Mesendoderm (in vitro differentiated cells): ENCODE results near the gene TSPAN7.

Experiments used
- DNase-seq: peaks from one replicate; pipeline ENCODE4 v3.0.0; 2013
- H2AK5ac ChIP-seq: 2 replicates; pipeline ENCODE4 v1.6.1; 2013; ENCODE audit warnings: low read length, inconsistent platforms
- H2BK120ac ChIP-seq: 2 replicates; pipeline ENCODE4 v1.6.1; 2013; ENCODE audit warnings: low read depth, mild to moderate bottlenecking, low read length, moderate library complexity, mixed read lengths
- H2BK15ac ChIP-seq: replicated peaks from 2 replicates; pipeline ENCODE4 v1.6.1; 2013; ENCODE audit warnings: low read depth, mild to moderate bottlenecking, moderate library complexity
- H2BK5ac ChIP-seq: 2 replicates; pipeline ENCODE4 v1.6.1; 2013; ENCODE audit warnings: low read length, inconsistent platforms
- H3K18ac ChIP-seq: 2 replicates; pipeline ENCODE4 v1.6.1; 2013; ENCODE audit warnings: mild to moderate bottlenecking, low read length, mixed read lengths
- H3K23ac ChIP-seq: one replicate; pipeline ENCODE4 v1.6.1; 2013; ENCODE audit warnings: low read length
- H3K27ac ChIP-seq: 2 replicates; pipeline ENCODE4 v1.5.1; 2013; ENCODE audit warnings: low read depth, mild to moderate bottlenecking, inconsistent platforms, low read length, moderate library complexity
- H3K27me3 ChIP-seq: 2 replicates; pipeline ENCODE4 v1.6.1; 2013; ENCODE audit warnings: low read length, control low read depth, mild to moderate bottlenecking, inconsistent platforms; ENCODE audit not compliant: insufficient read depth, poor library complexity
- H3K36me3 ChIP-seq: 2 replicates; pipeline ENCODE4 v1.6.1; 2013; ENCODE audit warnings: low read length, inconsistent platforms; ENCODE audit not compliant: control insufficient read depth, insufficient read depth
- H3K4ac ChIP-seq: one replicate; pipeline ENCODE4 v1.6.1; 2013; ENCODE audit warnings: low read depth, mild to moderate bottlenecking, low read length, moderate library complexity
- H3K4me1 ChIP-seq: 2 replicates; pipeline ENCODE4 v1.6.1; 2013; ENCODE audit warnings: low read depth, low read length, inconsistent platforms; ENCODE audit not compliant: control insufficient read depth
- H3K4me2 ChIP-seq: 2 replicates; pipeline ENCODE4 v1.6.1; 2013; ENCODE audit warnings: low read length
- H3K4me3 ChIP-seq: 2 replicates; pipeline ENCODE4 v1.5.1; 2013; ENCODE audit warnings: mild to moderate bottlenecking, low read length
- H3K56ac ChIP-seq: one replicate; pipeline ENCODE4 v1.6.1; 2013; ENCODE audit warnings: low read length
- H3K79me1 ChIP-seq: 2 replicates; pipeline ENCODE4 v1.6.1; 2013; ENCODE audit warnings: low read length, inconsistent platforms
- H3K79me2 ChIP-seq: 2 replicates; pipeline ENCODE4 v1.6.1; 2013; ENCODE audit warnings: mild to moderate bottlenecking, low read length; ENCODE audit not compliant: control insufficient read depth, insufficient read depth
- H3K9ac ChIP-seq: 2 replicates; pipeline ENCODE4 v1.6.1; 2013; ENCODE audit warnings: low read length, inconsistent platforms
- H4K5ac ChIP-seq: one replicate; pipeline ENCODE4 v1.6.1; 2013; ENCODE audit warnings: low read length
- H4K8ac ChIP-seq: one replicate; pipeline ENCODE4 v1.6.1; 2013; ENCODE audit warnings: low read depth, mild to moderate bottlenecking, control low read depth, low read length, moderate library complexity
- WGBS: extraction: QIAGEN DNeasy Blood & Tissue Kit; methylation state at CpG from one replicate; pipeline ENCODE4 v1.1.7; 2013; ENCODE audit warnings: low lambda C conversion rate, missing lambda C conversion rate; ENCODE audit not compliant: insufficient coverage; ENCODE audit errors: extremely low coverage; 5-methylcytosine and 5-hydroxymethylcytosine counted together

Gene TSPAN7

GRCh38 chrX:38651625-38652601, 90.6 kb downstream of the TSPAN7 start:
- no CpG with 5 or more reads among the region's 2 CpGs for WGBS
- H3K9ac ChIP-seq, result no peak overlapping the region
- H2BK5ac ChIP-seq, result no peak overlapping the region
- H4K8ac ChIP-seq, result no peak overlapping the region
- H3K27ac ChIP-seq, result no peak overlapping the region
- no peak overlapping the region for H2BK120ac ChIP-seq
- DNase-seq, result no peak
- H3K4me2 ChIP-seq, result no peak overlapping the region
- no peaks in the 10 kb centered on the region for H3K27me3 ChIP-seq
- no peaks in the 10 kb centered on the region for H3K36me3 ChIP-seq
- no peaks in the 10 kb centered on the region for H3K4me1 ChIP-seq
- no peak overlapping the region for H3K18ac ChIP-seq
- no peak overlapping the region for H3K4me3 ChIP-seq
- H3K56ac ChIP-seq, result no peak overlapping the region
- H3K79me2 ChIP-seq, result no peaks in the 10 kb centered on the region
- no peak overlapping the region for H2BK15ac ChIP-seq
- no peak overlapping the region for H3K23ac ChIP-seq
- no peak overlapping the region for H3K4ac ChIP-seq
- no peak overlapping the region for H4K5ac ChIP-seq
- H2AK5ac ChIP-seq, result no peak overlapping the region
- H3K79me1 ChIP-seq, result no peaks in the 10 kb centered on the region

GRCh38 chrX:38652934-38653442, 91.6 kb downstream of the TSPAN7 start:
- no peaks in the 10 kb centered on the region for H3K36me3 ChIP-seq
- H2BK120ac ChIP-seq, result no peak overlapping the region
- no peak overlapping the region for H3K4me3 ChIP-seq
- H3K56ac ChIP-seq, result no peak overlapping the region
- H2AK5ac ChIP-seq, result no peak overlapping the region
- no peak overlapping the region for H3K9ac ChIP-seq
- H3K4me1 ChIP-seq, result no peaks in the 10 kb centered on the region
- H3K27ac ChIP-seq, result no peak overlapping the region
- H3K79me1 ChIP-seq, result no peaks in the 10 kb centered on the region
- no peak overlapping the region for H2BK15ac ChIP-seq
- H3K4ac ChIP-seq, result no peak overlapping the region
- no peak overlapping the region for H3K23ac ChIP-seq
- no peak overlapping the region for H4K5ac ChIP-seq
- DNase-seq, result no peak
- no peak overlapping the region for H3K4me2 ChIP-seq
- H2BK5ac ChIP-seq, result no peak overlapping the region
- no peaks in the 10 kb centered on the region for H3K79me2 ChIP-seq
- H3K18ac ChIP-seq, result no peak overlapping the region
- no CpG with 5 or more reads among the region's 13 CpGs for WGBS
- no peak overlapping the region for H4K8ac ChIP-seq
- no peaks in the 10 kb centered on the region for H3K27me3 ChIP-seq

- H2BK120ac ChIP-seq, result no peak overlapping the region
- no peaks in the 10 kb centered on the region for H3K36me3 ChIP-seq
- no CpG with 5 or more reads among the region's 1 CpG for WGBS
- DNase-seq, result peak; percentile 50
- H3K4ac ChIP-seq, result no peak overlapping the region
- no peaks in the 10 kb centered on the region for H3K27me3 ChIP-seq
- H3K9ac ChIP-seq, result no peak overlapping the region
- no peak overlapping the region for H2BK15ac ChIP-seq
- no peak overlapping the region for H3K56ac ChIP-seq
- H3K18ac ChIP-seq, result no peak overlapping the region
- no peak overlapping the region for H4K8ac ChIP-seq
- no peaks in the 10 kb centered on the region for H3K79me2 ChIP-seq
- no peak overlapping the region for H3K4me2 ChIP-seq
- H3K23ac ChIP-seq, result no peak overlapping the region
- no peak overlapping the region for H2AK5ac ChIP-seq
- H3K27ac ChIP-seq, result no peak overlapping the region
- no peak overlapping the region for H2BK5ac ChIP-seq
- H3K4me1 ChIP-seq, result no peaks in the 10 kb centered on the region
- H3K79me1 ChIP-seq, result no peaks in the 10 kb centered on the region
- no peak overlapping the region for H4K5ac ChIP-seq
- no peak overlapping the region for H3K4me3 ChIP-seq
These were observed 93.0 kb downstream of the TSPAN7 start for GRCh38 chrX:38654302-38654701.

- H3K27ac ChIP-seq, result no peak overlapping the region
- no peaks in the 10 kb centered on the region for H3K79me1 ChIP-seq
- H4K5ac ChIP-seq, result no peak overlapping the region
- no peaks in the 10 kb centered on the region for H3K27me3 ChIP-seq
- peak; percentile 21 for DNase-seq
- no peak overlapping the region for H3K23ac ChIP-seq
- H3K4me2 ChIP-seq, result no peak overlapping the region
- no peaks in the 10 kb centered on the region for H3K36me3 ChIP-seq
- no peak overlapping the region for H3K9ac ChIP-seq
- no peak overlapping the region for H2BK120ac ChIP-seq
- no peak overlapping the region for H4K8ac ChIP-seq
- no peak overlapping the region for H3K4me3 ChIP-seq
- H3K18ac ChIP-seq, result no peak overlapping the region
- no peak overlapping the region for H2BK5ac ChIP-seq
- no peaks in the 10 kb centered on the region for H3K4me1 ChIP-seq
- no peak overlapping the region for H3K56ac ChIP-seq
- H3K79me2 ChIP-seq, result no peaks in the 10 kb centered on the region
- no peak overlapping the region for H3K4ac ChIP-seq
- H2AK5ac ChIP-seq, result no peak overlapping the region
- H2BK15ac ChIP-seq, result no peak overlapping the region
- no CpG with 5 or more reads among the region's 4 CpGs for WGBS
These were observed 95.1 kb downstream of the TSPAN7 start for GRCh38 chrX:38656350-38656915.

- no peak for DNase-seq
- Histone ChIP-seq H3K9ac (no peak overlapping the region), H3K23ac (no peak overlapping the region), H3K18ac (no peak overlapping the region), H2BK5ac (no peak overlapping the region), H2AK5ac (no peak overlapping the region), H4K8ac (no peak overlapping the region), H3K4me2 (no peak overlapping the region), H3K56ac (no peak overlapping the region), H4K5ac (no peak overlapping the region), H3K36me3 (no peaks in the 10 kb centered on the region), H3K4me3 (no peak overlapping the region), H3K4ac (no peak overlapping the region), H3K79me1 (no peaks in the 10 kb centered on the region), H2BK120ac (no peak overlapping the region), H3K4me1 (no peaks in the 10 kb centered on the region), H2BK15ac (no peak overlapping the region), H3K27ac (no peak overlapping the region), H3K27me3 (no peaks in the 10 kb centered on the region), H3K79me2 (no peaks in the 10 kb centered on the region)
These were observed 96.2 kb downstream of the TSPAN7 start for GRCh38 chrX:38657562-38657961.
